ENCODE data around the gene NR5A1.

The NR5A1 gene

GRCh38 chr9:124495126-124496074 is 11.8 kb downstream of the NR5A1 start:
- no peak overlapping the region for H3K4me3 ChIP-seq (ENCODE audit: low read depth, low read length)
- no peak for DNase-seq (ENCODE audit: low read depth)
- TF ChIP-seq, protein P1, sequence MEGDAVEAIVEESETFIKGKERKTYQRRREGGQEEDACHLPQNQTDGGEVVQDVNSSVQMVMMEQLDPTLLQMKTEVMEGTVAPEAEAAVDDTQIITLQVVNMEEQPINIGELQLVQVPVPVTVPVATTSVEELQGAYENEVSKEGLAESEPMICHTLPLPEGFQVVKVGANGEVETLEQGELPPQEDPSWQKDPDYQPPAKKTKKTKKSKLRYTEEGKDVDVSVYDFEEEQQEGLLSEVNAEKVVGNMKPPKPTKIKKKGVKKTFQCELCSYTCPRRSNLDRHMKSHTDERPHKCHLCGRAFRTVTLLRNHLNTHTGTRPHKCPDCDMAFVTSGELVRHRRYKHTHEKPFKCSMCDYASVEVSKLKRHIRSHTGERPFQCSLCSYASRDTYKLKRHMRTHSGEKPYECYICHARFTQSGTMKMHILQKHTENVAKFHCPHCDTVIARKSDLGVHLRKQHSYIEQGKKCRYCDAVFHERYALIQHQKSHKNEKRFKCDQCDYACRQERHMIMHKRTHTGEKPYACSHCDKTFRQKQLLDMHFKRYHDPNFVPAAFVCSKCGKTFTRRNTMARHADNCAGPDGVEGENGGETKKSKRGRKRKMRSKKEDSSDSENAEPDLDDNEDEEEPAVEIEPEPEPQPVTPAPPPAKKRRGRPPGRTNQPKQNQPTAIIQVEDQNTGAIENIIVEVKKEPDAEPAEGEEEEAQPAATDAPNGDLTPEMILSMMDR (conservative IDR thresholded peaks at IDR 0.05; ENCODE audit: low read depth, low read length), result no peak

DNA sequence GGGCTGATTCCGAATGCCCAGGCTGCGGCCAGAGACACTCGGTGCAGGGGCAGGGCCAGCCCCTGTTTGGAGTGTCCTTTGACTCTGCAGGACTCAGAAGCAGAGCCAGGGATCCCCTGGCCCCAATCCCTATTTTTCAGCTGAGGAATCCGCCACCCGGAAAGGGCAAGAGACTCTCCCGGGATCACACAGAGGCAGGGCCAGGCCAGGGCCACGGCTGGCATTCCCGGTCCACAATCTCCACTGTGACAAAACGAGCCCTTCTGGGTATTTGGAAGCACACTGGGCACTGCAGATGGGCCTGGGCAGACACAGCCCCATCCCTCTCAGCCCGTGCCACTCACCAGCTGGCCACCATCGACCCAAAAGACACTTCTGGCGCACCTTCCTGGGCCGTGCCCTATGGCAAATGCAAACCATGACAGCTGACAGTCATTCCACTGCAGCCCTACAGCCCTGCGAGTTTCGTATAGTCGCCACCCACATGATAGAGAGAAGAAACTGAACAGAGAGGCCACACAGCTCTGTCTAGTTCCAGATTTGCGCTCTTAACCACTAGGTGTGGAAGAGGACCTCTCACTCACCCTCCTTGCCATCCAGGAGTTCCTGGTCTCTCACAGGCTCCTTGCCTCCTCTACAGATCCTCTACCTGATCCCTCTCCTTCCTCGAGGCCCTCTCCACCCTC is 13.3 kb downstream of the NR5A1 start:
- H3K4me3 ChIP-seq (ENCODE audit: low read depth, low read length), result no peak overlapping the region
- no peak for DNase-seq (ENCODE audit: low read depth)
- TF ChIP-seq, protein P1 (conservative IDR thresholded peaks at IDR 0.05; ENCODE audit: low read depth, low read length), result no peak

DNA sequence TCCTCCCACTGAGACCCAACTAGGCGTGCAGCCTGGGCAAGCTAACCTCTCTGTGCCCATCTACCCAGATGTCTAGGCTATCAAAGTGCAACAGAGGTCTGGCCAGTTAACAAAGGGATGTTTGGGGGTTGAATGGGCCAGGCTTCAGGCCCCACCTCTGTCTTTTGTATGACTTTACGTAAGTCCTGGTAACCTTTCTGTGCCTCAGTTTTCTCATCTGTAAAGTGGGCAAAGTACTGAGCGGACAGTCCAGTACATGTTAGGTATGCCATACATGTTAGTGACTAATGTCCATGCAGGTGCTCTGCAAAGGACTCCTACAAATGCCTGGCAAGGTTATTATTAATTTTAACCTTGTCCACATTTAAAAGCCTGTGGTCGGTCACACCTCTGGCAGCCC is 14.0 kb downstream of the NR5A1 start:
- DNase-seq (ENCODE audit: low read depth), result no peak
- TF ChIP-seq, protein P1 (conservative IDR thresholded peaks at IDR 0.05; ENCODE audit: low read depth, low read length), result no peak
- no peak overlapping the region for H3K4me3 ChIP-seq (ENCODE audit: low read depth, low read length)

- no peak overlapping the region for H3K4me3 ChIP-seq (ENCODE audit: low read depth, low read length)
- DNase-seq (ENCODE audit: low read depth), result no peak
- TF ChIP-seq, protein P1 (conservative IDR thresholded peaks at IDR 0.05; ENCODE audit: low read depth, low read length), result no peak
These were observed 14.4 kb downstream of the NR5A1 start for GRCh38 chr9:124492818-124493217.

- H3K4me3 ChIP-seq (ENCODE audit: low read depth, low read length), result no peak overlapping the region
- TF ChIP-seq, protein P1 (conservative IDR thresholded peaks at IDR 0.05; ENCODE audit: low read depth, low read length), result no peak
- no peak for DNase-seq (ENCODE audit: low read depth)
These were observed 15.9 kb downstream of the NR5A1 start for GRCh38 chr9:124491049-124491975.

DNA sequence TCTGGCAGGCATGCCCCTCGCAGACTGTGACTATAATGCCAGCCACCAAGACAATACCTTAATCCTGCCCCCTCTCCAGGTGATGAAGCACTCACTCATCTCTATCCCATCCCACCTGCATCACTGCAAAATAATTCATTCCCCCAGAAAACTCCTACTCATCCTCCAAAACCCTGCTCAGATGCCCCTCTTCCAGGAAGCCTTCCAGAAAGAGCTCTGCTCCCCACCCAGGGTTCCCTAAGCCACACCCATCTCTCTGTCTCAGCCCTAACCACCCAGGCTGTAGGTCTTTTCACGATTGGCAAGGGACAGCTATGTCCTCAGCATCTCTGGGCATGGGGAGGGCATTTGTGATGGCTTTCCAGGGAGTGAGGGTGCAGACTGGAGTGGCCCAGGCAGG is 17.2 kb downstream of the NR5A1 start:
- DNase-seq (ENCODE audit: low read depth), result no peak
- H3K4me3 ChIP-seq (ENCODE audit: low read depth, low read length), result no peak overlapping the region
- TF ChIP-seq, protein P1 (conservative IDR thresholded peaks at IDR 0.05; ENCODE audit: low read depth, low read length), result no peak

Data from choroid plexus epithelial cell (primary cell).